GM21576 (cell line): ENCODE measurements around the gene SIX3.

Experiments used
- ATAC-seq: cut with Tn5 transposase; IDR thresholded peaks from one replicate; pipeline ENCODE4 v1.9.1; 2021; ENCODE audit warnings: mild to moderate bottlenecking, moderate library complexity; ENCODE audit not compliant: unreplicated experiment

The SIX3 gene

DNA sequence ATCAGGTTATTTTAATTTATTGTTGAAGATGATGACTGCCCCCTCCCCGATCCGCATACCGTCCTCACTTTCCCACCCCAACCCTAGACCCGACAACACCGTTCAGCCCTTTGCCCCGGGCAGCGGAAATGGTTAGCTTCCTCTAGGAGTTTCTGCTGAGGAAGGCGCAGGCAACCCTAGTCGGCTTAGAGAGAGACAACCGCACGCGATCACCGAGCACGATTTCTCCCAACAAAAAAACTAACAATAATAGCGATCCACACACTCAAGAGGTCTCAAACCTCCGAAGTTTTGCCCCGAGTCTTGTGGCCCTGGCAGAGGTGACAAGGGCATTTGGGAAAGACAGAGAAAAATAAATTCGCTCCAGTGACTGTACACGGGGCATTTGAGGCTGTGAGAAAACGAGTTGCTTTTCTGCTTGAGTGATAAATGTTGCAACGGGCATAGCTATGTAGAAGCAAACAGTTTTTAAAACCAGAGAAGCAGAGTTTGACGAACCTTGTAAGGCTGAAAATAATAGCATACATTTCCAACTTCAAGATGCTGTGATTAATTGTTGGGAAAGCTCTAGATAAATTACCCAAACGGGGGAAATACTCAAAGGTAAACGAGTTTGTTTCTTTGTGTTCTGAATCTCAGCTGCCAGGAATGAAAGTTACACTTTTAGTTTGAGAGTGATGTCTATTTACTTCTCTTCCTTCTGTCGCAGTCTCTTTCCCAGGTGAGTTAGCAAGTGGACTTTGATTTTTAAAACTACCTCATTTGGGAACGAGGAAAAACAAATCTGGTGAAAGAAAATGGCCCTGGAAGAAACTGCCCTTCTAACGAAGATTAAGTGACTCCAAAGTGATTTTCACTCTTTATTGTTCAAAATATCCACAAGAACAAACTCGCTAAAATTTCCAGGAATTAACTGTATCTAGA is 11.0 kb upstream of the SIX3 start:
- ATAC-seq, result no peak

DNA sequence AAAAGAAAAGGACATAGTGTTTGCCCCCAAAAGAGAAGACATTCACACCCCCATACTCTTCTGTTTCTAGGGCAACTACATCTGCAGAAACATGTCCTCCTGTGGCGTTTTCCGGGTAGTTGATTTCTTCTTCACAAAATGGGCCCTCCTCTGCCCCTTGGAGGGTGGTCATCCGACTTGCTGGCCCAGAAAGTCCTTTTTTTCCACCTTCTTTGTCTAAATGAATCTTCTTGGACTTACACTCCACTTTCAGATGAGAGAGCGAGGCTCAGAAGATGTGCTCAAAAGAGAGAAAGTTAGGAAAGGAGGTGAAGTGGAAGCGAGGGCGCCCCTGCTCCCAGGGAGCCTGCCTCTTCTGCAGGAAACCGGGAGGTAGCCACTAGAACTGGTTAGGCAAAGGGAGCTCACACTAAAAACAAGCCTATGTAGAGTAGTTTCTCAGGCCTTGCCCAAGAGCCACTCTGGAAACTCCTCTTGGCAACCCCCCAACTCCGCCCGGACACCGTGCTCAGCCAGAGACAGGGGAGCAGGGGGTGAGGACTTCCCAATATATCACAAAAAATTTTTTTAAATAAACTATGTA is 10.2 kb upstream of the SIX3 start:
- no peak for ATAC-seq

- ATAC-seq, result no peak
These were observed 9.4 kb upstream of the SIX3 start for GRCh38 chr2:44932079-44932478.

DNA sequence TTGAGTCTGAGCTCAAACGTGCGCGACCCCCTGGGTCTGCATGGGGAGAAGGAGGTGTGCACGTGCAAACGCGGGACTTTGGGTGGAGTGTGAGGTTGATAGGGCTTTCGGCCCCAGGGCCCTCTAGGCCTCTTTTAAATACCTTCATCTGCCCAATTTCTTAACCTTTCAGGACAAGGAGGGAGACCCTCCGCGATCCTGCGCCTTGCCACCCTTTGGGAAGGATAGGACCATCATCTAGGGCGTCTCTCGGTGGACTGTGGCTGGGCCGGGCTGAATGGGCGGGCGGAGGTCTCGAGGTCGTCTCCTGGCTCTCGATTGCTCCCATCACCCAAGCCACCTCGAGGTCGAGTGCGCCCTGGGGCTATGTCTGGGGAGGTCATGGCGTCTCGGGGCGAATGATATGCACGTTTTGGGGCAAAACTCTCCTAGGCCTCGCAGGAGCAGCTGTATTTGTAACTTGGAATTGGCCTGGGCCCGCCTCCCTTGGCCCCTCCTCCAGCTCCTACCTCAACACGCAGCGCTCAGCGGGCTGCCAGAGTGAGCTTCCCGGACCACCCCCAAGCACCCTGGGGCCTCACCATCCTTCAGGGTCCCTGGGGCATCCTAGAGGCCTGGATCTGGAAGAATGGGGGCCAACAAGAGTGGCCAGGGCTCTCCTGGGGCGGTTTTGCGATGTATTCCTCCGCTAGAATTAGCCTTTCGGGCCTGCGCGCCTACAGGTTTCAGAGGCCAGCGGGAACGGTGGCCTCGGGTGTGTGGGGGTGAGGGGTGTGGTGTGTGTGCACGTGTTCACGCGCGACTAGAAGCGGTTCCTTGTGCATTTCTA is 8.7 kb upstream of the SIX3 start:
- ATAC-seq, result no peak

DNA sequence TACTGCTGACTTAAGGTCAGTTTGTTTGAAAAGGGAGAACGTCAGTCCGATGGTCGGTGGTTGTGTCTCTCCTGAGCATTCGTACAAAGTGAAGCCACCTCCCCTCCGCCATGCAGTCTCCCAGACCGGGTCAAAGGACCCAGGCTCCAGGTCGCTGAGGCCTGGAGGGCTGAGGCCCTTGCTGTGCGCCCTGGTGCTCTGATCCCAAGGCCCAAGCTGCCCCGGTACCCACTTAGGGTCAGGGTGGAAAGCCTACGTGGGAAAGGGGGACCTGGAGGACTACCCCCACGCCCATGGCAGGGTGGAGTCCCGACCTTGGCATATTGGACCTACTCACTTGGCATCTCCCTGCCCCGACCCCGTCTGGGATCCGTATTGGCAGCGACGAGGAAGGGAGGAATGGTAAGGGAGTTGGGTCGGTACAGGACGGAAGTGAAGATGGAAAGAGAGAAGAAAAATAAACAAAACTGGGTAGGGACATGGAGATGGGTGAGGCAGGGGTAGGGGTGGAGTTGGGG is 8.0 kb upstream of the SIX3 start:
- no peak for ATAC-seq

GRCh38 chr2:44934038-44934982 is 7.2 kb upstream of the SIX3 start:
- no peak for ATAC-seq

DNA sequence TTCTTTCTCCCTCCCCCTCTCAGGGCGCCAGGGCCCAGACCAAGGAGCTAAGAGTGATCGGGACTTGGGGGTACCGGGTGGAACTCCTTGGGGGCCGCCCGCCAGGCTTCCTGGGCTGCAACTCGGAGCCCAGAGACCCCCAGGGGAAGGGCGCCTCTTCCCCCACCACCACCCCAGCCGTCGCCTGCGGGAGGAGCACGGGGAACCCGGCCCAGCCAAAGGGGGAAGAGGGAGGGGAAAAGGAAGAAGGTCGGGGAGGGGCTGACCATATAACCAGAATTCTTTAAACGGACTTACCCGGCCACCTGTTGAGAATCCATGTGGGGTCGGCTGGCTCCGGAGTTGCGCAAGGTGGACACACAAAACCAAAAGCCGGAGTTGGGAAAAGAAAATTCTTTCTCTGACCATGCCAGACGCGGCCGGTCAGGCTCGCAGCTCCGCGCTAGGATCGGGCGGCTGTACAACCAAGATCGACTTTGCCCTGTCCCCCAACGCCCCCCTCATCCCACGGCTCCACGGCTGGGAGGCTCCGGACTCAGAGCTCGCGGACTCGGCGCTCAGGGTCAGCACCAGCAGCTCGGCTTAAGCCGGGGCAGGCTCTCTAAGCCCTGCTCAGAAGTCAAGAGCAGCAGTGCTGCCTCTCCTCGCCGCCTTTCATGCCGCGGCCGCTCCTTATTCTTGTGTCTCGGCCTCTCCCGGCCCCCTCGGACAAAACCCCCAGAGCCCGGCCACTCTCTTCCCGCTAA is 6.3 kb upstream of the SIX3 start:
- no peak for ATAC-seq

DNA sequence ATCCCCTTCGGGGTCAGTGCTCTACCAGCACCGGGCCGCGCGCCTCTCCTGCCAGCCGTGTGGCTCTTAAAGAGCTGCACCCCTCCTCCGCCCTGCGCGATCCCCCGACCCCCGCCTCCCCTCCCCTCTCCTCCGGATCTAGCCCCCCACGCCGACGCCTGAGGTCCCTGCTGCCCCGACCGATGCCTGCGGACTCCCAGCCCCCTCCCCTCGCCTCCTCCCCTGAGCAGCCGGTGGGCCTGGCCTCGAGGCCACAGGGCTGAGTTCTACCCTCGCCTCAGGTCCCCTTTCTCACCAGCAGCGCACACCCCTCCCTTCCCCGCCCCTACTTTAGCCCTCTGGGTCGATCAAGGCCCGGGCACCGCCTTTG is 5.8 kb upstream of the SIX3 start:
- ATAC-seq, result no peak

- ATAC-seq, result no peak
These were observed 5.2 kb upstream of the SIX3 start for GRCh38 chr2:44936275-44936674.

GRCh38 chr2:44936715-44937687 is 4.5 kb upstream of the SIX3 start:
- ATAC-seq, result no peak

DNA sequence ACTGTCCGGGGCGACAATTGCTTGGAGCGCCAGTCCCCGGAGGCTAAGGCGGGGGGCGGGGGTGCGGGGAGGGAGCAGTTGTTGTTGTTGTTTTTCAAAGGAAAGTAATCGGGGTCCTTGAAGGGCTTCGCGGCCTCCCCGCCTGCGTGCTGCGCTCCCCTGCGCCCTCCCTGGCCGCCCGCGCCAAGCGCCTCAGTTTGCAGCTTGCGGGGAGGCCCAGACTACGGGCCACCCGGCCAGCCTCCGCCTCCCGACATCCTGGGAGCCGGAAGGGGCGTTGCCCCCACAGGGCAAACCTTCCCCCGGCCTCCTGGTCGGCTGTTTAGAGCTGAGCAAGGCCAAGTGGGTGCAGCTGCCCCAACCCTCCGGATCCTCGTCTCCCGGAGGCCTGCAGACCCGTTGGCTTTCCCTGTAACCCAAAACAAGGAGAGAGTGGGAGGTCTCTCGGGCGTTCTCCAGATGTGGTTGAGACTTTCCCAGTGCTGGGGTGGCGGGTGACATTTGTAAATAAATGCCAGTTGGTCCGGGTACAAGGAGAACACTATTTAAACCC is 3.7 kb upstream of the SIX3 start:
- ATAC-seq, result no peak

DNA sequence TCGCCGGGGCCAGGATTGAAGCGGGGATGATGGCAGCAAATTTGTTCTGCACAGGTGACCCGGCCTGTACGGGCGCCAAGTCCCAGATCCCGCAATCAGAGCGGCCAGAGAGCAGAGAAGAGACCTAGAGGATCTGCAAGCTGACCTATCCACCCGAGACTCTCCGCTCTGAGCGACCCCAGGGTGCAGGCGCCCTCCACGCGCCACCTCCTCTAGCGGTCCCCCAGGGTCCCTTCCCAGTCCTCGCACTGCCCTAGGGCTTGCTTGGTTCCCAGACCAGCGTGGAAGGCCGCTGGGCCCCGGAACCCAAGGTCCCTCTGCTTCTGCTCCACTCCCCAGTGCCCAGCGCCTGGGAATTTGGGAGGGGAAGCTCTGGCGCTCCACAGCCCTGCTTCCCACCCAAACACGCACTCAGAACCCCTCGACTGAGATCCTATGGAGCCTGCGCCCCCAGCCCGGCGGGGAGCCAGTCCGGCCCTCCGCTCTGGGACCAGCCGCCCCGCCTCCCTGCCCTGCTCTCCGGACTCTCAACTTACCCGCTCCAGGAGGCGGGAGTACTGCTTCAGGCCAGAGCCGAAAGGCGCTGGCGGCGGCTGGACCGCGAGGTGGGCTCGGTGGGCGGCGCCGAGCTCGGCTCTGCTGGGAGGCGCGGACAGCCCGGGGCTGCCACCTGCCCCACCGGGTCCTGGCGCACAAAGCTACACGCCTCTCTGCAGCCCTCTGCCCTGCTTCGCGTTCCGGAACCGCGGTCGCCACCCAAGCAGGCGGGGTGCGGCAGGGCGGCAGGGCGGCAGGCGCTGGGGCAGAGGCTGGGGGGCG is 3.0 kb upstream of the SIX3 start:
- ATAC-seq, result no peak

DNA sequence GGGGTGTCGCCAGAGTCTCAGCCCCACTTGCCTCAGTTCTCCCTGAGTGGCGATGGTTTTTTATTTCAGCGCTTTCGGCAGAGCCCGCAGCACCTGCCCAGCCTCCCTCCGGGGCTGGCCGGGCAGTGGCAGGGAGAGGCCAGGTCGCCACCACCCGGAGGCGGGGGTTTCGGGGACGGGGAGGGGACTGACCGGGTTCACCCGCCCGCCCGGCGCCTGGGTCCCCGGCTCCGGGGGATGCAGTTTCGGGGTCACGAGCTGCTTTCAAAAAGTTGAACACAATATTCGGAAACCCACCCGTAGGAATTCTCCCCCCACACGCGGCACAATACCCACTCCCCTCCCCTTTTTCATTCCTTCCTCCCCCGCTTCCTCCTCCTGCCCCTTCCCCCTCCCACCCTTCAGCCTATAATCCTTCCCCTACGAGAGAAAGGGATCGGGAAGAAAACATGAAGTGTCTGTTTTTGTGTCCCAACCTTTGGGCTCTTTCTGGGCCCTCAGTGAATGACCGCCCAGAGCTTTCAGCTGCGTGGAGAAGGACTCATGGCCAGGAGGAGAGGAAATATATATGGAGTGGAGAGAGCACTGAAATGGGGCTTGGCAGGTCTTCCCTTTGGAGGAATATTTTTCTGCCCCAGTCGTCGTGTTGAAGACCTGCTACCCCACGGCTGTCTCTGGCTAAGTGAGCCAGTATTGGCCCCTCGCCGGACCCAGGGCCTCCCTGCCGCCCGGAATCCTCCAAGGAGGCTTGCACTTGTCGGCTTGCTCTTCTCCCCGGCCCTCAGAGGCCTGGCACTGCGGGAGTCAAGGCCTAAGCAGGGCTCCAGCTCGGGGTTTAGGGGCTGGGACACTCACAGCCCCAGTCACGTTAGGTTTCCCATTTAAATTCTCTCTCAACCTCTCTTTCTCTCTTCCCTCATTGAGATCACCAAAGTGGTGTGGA is 2.1 kb upstream of the SIX3 start:
- ATAC-seq, result no peak

DNA sequence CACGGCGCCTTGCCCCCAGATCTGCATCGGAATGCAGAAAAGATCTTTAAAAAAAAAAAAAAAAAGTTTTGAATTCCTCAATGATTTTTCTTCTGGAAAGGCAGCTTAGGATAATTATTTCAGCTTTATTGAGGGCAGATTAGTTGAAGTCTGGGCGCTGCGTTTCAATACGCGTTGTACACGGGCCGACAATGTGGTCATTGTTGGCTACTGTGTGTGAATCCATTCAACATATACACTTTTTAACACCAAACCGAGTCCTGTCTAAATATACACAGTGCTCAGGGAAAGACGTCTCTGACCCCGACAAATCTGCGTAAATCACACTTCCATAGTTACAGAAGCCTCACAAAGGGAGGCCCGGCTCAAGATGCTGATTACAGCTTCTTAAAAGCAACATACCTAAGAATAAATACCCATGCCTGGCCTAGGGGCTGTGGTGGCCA is 1.4 kb upstream of the SIX3 start:
- ATAC-seq, result no peak

DNA sequence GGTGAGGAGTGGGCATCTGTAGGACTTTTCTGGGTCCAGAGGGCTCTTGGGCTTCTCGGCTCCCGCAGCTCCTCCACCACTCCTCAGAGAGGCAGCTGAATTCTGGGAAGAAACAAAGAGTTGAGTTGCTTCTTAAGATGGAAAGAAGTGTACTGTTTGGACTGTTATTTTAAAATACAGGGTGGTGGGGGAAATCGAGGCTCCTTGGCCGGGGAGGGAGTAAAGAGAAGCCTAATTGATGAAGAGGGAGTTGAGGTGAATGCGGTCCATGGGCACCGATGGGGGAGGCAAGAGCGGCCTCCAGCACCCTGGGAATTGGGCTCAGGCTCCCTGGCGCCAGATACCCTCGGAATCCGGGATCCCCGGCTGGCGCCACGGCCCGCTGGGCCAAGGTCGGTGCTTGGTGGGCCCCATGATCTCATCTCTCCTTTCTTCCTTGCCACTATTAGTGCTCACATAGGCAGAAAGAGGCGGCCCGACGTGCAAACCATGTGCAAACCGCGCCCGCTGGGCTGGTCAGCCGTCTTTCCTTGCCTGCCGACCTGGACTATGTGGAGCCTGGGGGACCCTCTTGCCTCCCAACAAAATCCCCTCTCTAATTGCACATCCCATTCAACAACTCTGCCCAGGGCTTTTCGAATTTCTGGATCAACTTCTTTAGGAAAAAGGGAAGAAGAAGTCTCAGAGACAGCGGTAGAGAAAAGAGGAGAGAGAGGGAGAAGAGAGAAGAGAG is 604 bp upstream of the SIX3 start:
- no peak for ATAC-seq
